SJCRH30 (cell line): ENCODE data around the gene ADAP1. TPM values are rescaled to one million over a fixed set of nuclear protein-coding genes. Genes with fewer than 3 reads are reported as not detected.

ENCODE experiments used
- DNase-seq, 2 experiments: peaks; one replicate each; pipeline ENCODE4 v3.0.0-alpha.2; 2015 to 2020
- H3K27ac ChIP-seq: fragments of 250-450 bp; sonication (Bioruptor Pico); 2 replicates; pipeline ENCODE4 v1.5.1; 2020; ENCODE audit warnings: mild to moderate bottlenecking, moderate library complexity
- H3K27me3 ChIP-seq: fragments of 250-450 bp; sonication (Bioruptor Pico); 2 replicates; pipeline ENCODE4 v1.5.1; 2020; ENCODE audit warnings: mild to moderate bottlenecking, moderate library complexity
- H3K36me3 ChIP-seq: fragments of 250-450 bp; sonication (Bioruptor Pico); 2 replicates; pipeline ENCODE4 v1.5.1; 2020; ENCODE audit warnings: mild to moderate bottlenecking, moderate library complexity
- H3K4me1 ChIP-seq: fragments of 250-450 bp; sonication (Bioruptor Pico); 2 replicates; pipeline ENCODE4 v1.5.1; 2020; ENCODE audit warnings: mild to moderate bottlenecking, moderate library complexity
- H3K4me3 ChIP-seq: fragments of 250-450 bp; sonication (Bioruptor Pico); 2 replicates; pipeline ENCODE4 v1.5.1; 2020; ENCODE audit warnings: mild to moderate bottlenecking, moderate library complexity
- H3K9me3 ChIP-seq: fragments of 250-450 bp; sonication (Bioruptor Pico); replicated peaks from 2 replicates; pipeline ENCODE4 v1.5.1; 2020; ENCODE audit warnings: mild to moderate bottlenecking, moderate library complexity
- total RNA-seq: library from RNA; depleted of rRNA; stranded (reverse); fragments of >200 nt; shearing (Covaris generic); gene quantifications from 2 replicates; pipeline ENCODE4 v1.2.3, GENCODE V29; 2014

ADAP1 gene
- total RNA-seq, 1 experiment from 2014 or later, result 0.04 TPM

- no peak overlapping the region for H3K4me3 ChIP-seq
- no peaks in the 10 kb centered on the region for H3K27me3 ChIP-seq
- H3K36me3 ChIP-seq, result no peaks in the 10 kb centered on the region; the same call in 1 of the 2 replicates
- H3K27ac ChIP-seq, result no peak overlapping the region
- no peaks in the 10 kb centered on the region for H3K9me3 ChIP-seq
- DNase-seq, result no peak
- no peaks in the 10 kb centered on the region for H3K4me1 ChIP-seq
Measured at GRCh38 chr7:882336-883035, 72.0 kb downstream of the ADAP1 start.

- Histone ChIP-seq H3K4me1 (no peaks in the 10 kb centered on the region), H3K27me3 (no peaks in the 10 kb centered on the region), H3K9me3 (no peaks in the 10 kb centered on the region), H3K36me3 (no peaks in the 10 kb centered on the region), H3K27ac (no peak overlapping the region), H3K4me3 (no peak overlapping the region)
- no peak for DNase-seq
Measured at GRCh38 chr7:881441-882234, 72.8 kb downstream of the ADAP1 start.

- Histone ChIP-seq H3K27ac (no peak overlapping the region), H3K4me1 (no peaks in the 10 kb centered on the region), H3K9me3 (no peaks in the 10 kb centered on the region), H3K27me3 (no peaks in the 10 kb centered on the region), H3K4me3 (no peak overlapping the region), H3K36me3 (no peaks in the 10 kb centered on the region)
- no peak for DNase-seq
Measured at GRCh38 chr7:880450-880849, 74.0 kb downstream of the ADAP1 start.

- H3K27ac ChIP-seq, result no peak overlapping the region
- no peaks in the 10 kb centered on the region for H3K9me3 ChIP-seq
- H3K4me3 ChIP-seq, result no peak overlapping the region
- H3K27me3 ChIP-seq, result no peaks in the 10 kb centered on the region
- no peaks in the 10 kb centered on the region for H3K4me1 ChIP-seq
- no peak for DNase-seq
- H3K36me3 ChIP-seq, result no peaks in the 10 kb centered on the region
Measured at GRCh38 chr7:879706-880105, 74.8 kb downstream of the ADAP1 start.

GRCh38 chr7:879093-879492 is 75.4 kb downstream of the ADAP1 start:
- Histone ChIP-seq H3K27ac (no peak overlapping the region), H3K4me3 (no peak overlapping the region), H3K9me3 (no peaks in the 10 kb centered on the region), H3K27me3 (no peaks in the 10 kb centered on the region), H3K4me1 (no peaks in the 10 kb centered on the region), H3K36me3 (no peaks in the 10 kb centered on the region)
- no peak for DNase-seq

GRCh38 chr7:877312-878232 is 76.9 kb downstream of the ADAP1 start:
- DNase-seq, result peak; percentile 7 to 11
- Histone ChIP-seq H3K4me1 (no peaks in the 10 kb centered on the region), H3K27ac (no peak overlapping the region), H3K27me3 (no peaks in the 10 kb centered on the region), H3K9me3 (no peaks in the 10 kb centered on the region), H3K36me3 (0 out of 2 replicates have a peak, but pooled peaks cover 2% of the 10 kb centered on the region), H3K4me3 (peak overlapping the region; percentile 90)

- Histone ChIP-seq H3K4me3 (peak overlapping the region; percentile 90), H3K36me3 (0 out of 2 replicates have a peak, but pooled peaks cover 2% of the 10 kb centered on the region), H3K27ac (no peak overlapping the region), H3K4me1 (no peaks in the 10 kb centered on the region), H3K27me3 (no peaks in the 10 kb centered on the region), H3K9me3 (no peaks in the 10 kb centered on the region)
- peak; percentile 38 to 52 for DNase-seq
Measured at GRCh38 chr7:876972-877311, 77.5 kb downstream of the ADAP1 start.

GRCh38 chr7:876077-876971 is 78.2 kb downstream of the ADAP1 start, which contains the start of gene GET4:
Gene GET4 (plus strand): TSS chr7:876554. CDS start chr7:876646, 92 bp downstream.
- H3K36me3 ChIP-seq, result 0 out of 2 replicates have a peak, but pooled peaks cover 2% of the 10 kb centered on the region

GRCh38 chr7:875476-876076 is 78.9 kb downstream of the ADAP1 start:
- no peaks in the 10 kb centered on the region for H3K4me1 ChIP-seq

More at GRCh38 chr7:876077-876971, 78.2 kb downstream of the ADAP1 start, which contains the start of gene GET4:
- Histone ChIP-seq H3K9me3 (no peaks in the 10 kb centered on the region), H3K27me3 (no peaks in the 10 kb centered on the region), H3K4me3 (peak within 1 kb of the TSS; percentile 90), H3K4me1 (no peaks in the 10 kb centered on the region), H3K27ac (no peak within 1 kb of the TSS)
- peak; percentile 72 to 85 for DNase-seq

GRCh38 chr7:875051-875450 is 79.4 kb downstream of the ADAP1 start:
- H3K36me3 ChIP-seq, result 0 out of 2 replicates have a peak, but pooled peaks cover 2% of the 10 kb centered on the region
- H3K4me3 ChIP-seq, result no peak overlapping the region
- H3K27me3 ChIP-seq, result no peaks in the 10 kb centered on the region
- H3K4me1 ChIP-seq, result no peaks in the 10 kb centered on the region
- H3K27ac ChIP-seq, result no peak overlapping the region
- H3K9me3 ChIP-seq, result no peaks in the 10 kb centered on the region
- DNase-seq, result peak in 1 of 2 experiments; percentile 24

More at GRCh38 chr7:875476-876076, 78.9 kb downstream of the ADAP1 start:
- Histone ChIP-seq H3K4me3 (no peak overlapping the region), H3K36me3 (0 out of 2 replicates have a peak, but pooled peaks cover 2% of the 10 kb centered on the region), H3K27me3 (no peaks in the 10 kb centered on the region), H3K27ac (no peak overlapping the region), H3K9me3 (no peaks in the 10 kb centered on the region)
- no peak for DNase-seq

- no peak overlapping the region for H3K27ac ChIP-seq
Measured at GRCh38 chr7:874031-874749, 80.3 kb downstream of the ADAP1 start.

GRCh38 chr7:873367-874002 is 81.0 kb downstream of the ADAP1 start:
- H3K4me3 ChIP-seq, result no peak overlapping the region
- H3K9me3 ChIP-seq, result no peaks in the 10 kb centered on the region
- no peaks in the 10 kb centered on the region for H3K27me3 ChIP-seq
- DNase-seq, result peak; percentile 57 to 67
- 0 out of 2 replicates have a peak, but pooled peaks cover 2% of the 10 kb centered on the region for H3K36me3 ChIP-seq
- no peaks in the 10 kb centered on the region for H3K4me1 ChIP-seq
- no peak overlapping the region for H3K27ac ChIP-seq

More at GRCh38 chr7:874031-874749, 80.3 kb downstream of the ADAP1 start:
- DNase-seq, result no peak
- no peak overlapping the region for H3K4me3 ChIP-seq
- no peaks in the 10 kb centered on the region for H3K27me3 ChIP-seq
- 0 out of 2 replicates have a peak, but pooled peaks cover 2% of the 10 kb centered on the region for H3K36me3 ChIP-seq
- H3K4me1 ChIP-seq, result no peaks in the 10 kb centered on the region
- no peaks in the 10 kb centered on the region for H3K9me3 ChIP-seq
